ENCODE results near the gene LATS1.

Gene LATS1

GRCh38 chr6:149717588-149718458 is at the start of gene LATS1:
LATS1 (minus strand) TSS chr6:149718101; CDS start chr6:149702126, 15,975 bp downstream.
- no peaks in the 10 kb centered on the region for H3K27me3 Mint-ChIP-seq (ENCODE audit: low read depth, poor library complexity)
- peaks cover 32% of the 10 kb centered on the region for H3K36me3 Mint-ChIP-seq (ENCODE audit: low read depth)
- DNase-seq = peak; percentile 89
- peak within 1 kb of the TSS; percentile 99 for H3K27ac Mint-ChIP-seq
- TF ChIP-seq, protein P1, sequence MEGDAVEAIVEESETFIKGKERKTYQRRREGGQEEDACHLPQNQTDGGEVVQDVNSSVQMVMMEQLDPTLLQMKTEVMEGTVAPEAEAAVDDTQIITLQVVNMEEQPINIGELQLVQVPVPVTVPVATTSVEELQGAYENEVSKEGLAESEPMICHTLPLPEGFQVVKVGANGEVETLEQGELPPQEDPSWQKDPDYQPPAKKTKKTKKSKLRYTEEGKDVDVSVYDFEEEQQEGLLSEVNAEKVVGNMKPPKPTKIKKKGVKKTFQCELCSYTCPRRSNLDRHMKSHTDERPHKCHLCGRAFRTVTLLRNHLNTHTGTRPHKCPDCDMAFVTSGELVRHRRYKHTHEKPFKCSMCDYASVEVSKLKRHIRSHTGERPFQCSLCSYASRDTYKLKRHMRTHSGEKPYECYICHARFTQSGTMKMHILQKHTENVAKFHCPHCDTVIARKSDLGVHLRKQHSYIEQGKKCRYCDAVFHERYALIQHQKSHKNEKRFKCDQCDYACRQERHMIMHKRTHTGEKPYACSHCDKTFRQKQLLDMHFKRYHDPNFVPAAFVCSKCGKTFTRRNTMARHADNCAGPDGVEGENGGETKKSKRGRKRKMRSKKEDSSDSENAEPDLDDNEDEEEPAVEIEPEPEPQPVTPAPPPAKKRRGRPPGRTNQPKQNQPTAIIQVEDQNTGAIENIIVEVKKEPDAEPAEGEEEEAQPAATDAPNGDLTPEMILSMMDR (IDR thresholded peaks at IDR 0.05) = no peak
- H3K4me1 Mint-ChIP-seq = peaks cover 24% of the 10 kb centered on the region
- H3K4me3 Mint-ChIP-seq = peak within 1 kb of the TSS; percentile 93
- no peaks in the 10 kb centered on the region for H3K9me3 Mint-ChIP-seq

- TF ChIP-seq, protein P1 (IDR thresholded peaks at IDR 0.05) = no peak
- Mint-ChIP-seq H3K27me3 (ENCODE audit: low read depth, poor library complexity) (peaks cover 2% of the 10 kb centered on the region), H3K4me3 (no peak overlapping the region), H3K36me3 (ENCODE audit: low read depth) (peaks cover 63% of the 10 kb centered on the region), H3K9me3 (peaks cover 45% of the 10 kb centered on the region), H3K4me1 (no peaks in the 10 kb centered on the region), H3K27ac (no peak overlapping the region)
- DNase-seq = no peak
Measured at GRCh38 chr6:149766156-149766769, 48.4 kb upstream of the LATS1 start.

DNA sequence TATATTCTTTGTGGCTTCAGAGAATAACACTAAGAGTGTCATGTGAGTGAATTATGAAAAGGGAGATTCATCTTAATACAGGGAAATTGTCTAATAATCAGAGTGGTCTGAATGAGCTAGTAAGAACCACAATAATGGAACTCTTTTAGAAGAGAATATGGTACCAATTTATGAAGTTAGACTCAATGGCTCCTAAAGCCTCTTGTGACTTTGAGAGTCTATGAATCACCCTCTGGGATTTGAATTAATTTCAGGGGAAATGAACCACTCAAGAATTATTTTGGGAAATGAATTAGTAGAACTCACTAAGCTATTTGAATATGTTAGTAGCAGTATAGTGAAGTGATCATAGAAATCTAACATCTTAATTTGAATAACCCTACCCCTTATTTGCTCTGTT is 46.0 kb upstream of the LATS1 start:
- Mint-ChIP-seq H3K27ac (no peak overlapping the region), H3K9me3 (peaks cover 41% of the 10 kb centered on the region), H3K27me3 (ENCODE audit: low read depth, poor library complexity) (peaks cover 2% of the 10 kb centered on the region), H3K4me3 (no peak overlapping the region), H3K36me3 (ENCODE audit: low read depth) (peaks cover 60% of the 10 kb centered on the region), H3K4me1 (no peaks in the 10 kb centered on the region)
- DNase-seq = no peak
- TF ChIP-seq, protein P1 (IDR thresholded peaks at IDR 0.05) = no peak

- TF ChIP-seq, protein P1 (IDR thresholded peaks at IDR 0.05) = no peak
- H3K27me3 Mint-ChIP-seq (ENCODE audit: low read depth, poor library complexity) = peaks cover 2% of the 10 kb centered on the region
- peaks cover 47% of the 10 kb centered on the region for H3K36me3 Mint-ChIP-seq (ENCODE audit: low read depth)
- DNase-seq = no peak
- H3K4me1 Mint-ChIP-seq = no peaks in the 10 kb centered on the region
- H3K27ac Mint-ChIP-seq = no peak overlapping the region
- peaks cover 27% of the 10 kb centered on the region for H3K9me3 Mint-ChIP-seq
- no peak overlapping the region for H3K4me3 Mint-ChIP-seq
Measured at GRCh38 chr6:149761438-149761837, 43.5 kb upstream of the LATS1 start.

GRCh38 chr6:149756261-149756636 is 38.3 kb upstream of the LATS1 start:
- H3K4me1 Mint-ChIP-seq = peaks cover 7% of the 10 kb centered on the region
- H3K9me3 Mint-ChIP-seq = no peaks in the 10 kb centered on the region
- no peaks in the 10 kb centered on the region for H3K27me3 Mint-ChIP-seq (ENCODE audit: low read depth, poor library complexity)
- H3K27ac Mint-ChIP-seq = no peak overlapping the region
- H3K36me3 Mint-ChIP-seq (ENCODE audit: low read depth) = peaks cover 19% of the 10 kb centered on the region
- no peak for DNase-seq
- TF ChIP-seq, protein P1 (IDR thresholded peaks at IDR 0.05) = no peak
- no peak overlapping the region for H3K4me3 Mint-ChIP-seq
